Myocyte (in vitro differentiated cells): ENCODE measurements around the gene EFR3B. TPM values are rescaled to one million over a fixed set of nuclear protein-coding genes. Genes with fewer than 3 reads are reported as not detected.
"Not testable (repeated sequence)": the region's sequence is repeated elsewhere in the genome, so short reads cannot be mapped to it uniquely, and the experiment has no call there.

Experiments used
- DNase-seq: peaks from one replicate; pipeline ENCODE4 v3.0.0-alpha.2; 2012; ENCODE audit warnings: low read depth
- total RNA-seq: library from RNA; depleted of rRNA; stranded (reverse); fragments of >200 nt; gene quantifications from 2 replicates; pipeline ENCODE4 v1.2.3, GENCODE V29; 2014

The EFR3B gene
- total RNA-seq, 1 donor from 2014 or later = 0.45 TPM

- DNase-seq = no peak
Observed at GRCh38 chr2:25141120-25141519, 99.2 kb downstream of the EFR3B start.

- no peak for DNase-seq
Observed at GRCh38 chr2:25145803-25146202, 103.9 kb downstream of the EFR3B start.

- DNase-seq = no peak
Observed at GRCh38 chr2:25146896-25147295, 105.0 kb downstream of the EFR3B start.

- no peak for DNase-seq
Observed at GRCh38 chr2:25149646-25150045, 107.8 kb downstream of the EFR3B start.

GRCh38 chr2:25150993-25151392 is 109.1 kb downstream of the EFR3B start:
- DNase-seq = not testable (repeated sequence)

GRCh38 chr2:25151718-25152117 is 109.8 kb downstream of the EFR3B start:
- DNase-seq = peak; percentile 59

GRCh38 chr2:25155401-25155800 is 113.5 kb downstream of the EFR3B start:
- no peak for DNase-seq

- DNase-seq = no peak
Observed at GRCh38 chr2:25158096-25158852, 116.4 kb downstream of the EFR3B start.

GRCh38 chr2:25159949-25160348 is 118.1 kb downstream of the EFR3B start:
- no peak for DNase-seq

- DNase-seq = no peak
Observed at GRCh38 chr2:25160376-25160775, 118.5 kb downstream of the EFR3B start.

GRCh38 chr2:25161055-25161781 is 119.3 kb downstream of the EFR3B start:
- DNase-seq = no peak

GRCh38 chr2:25162061-25162460 is 120.2 kb downstream of the EFR3B start:
- DNase-seq = not testable (repeated sequence)

GRCh38 chr2:25164561-25164960 is 122.7 kb downstream of the EFR3B start:
- DNase-seq = no peak

- DNase-seq = peak; percentile 10
Observed at GRCh38 chr2:25165992-25166875, 124.4 kb downstream of the EFR3B start.

GRCh38 chr2:25168256-25169072 is 126.6 kb downstream of the EFR3B start, which contains the start of gene POMC:
Gene POMC, minus strand, starts transcription at chr2:25168580. Its CDS starts 3,808 bp downstream, at chr2:25164772.
- DNase-seq = no peak

GRCh38 chr2:25169073-25169470 is 127.2 kb downstream of the EFR3B start:
- no peak for DNase-seq

- DNase-seq = no peak
Observed at GRCh38 chr2:25170888-25171287, 129.0 kb downstream of the EFR3B start.

- DNase-seq = no peak
Observed at GRCh38 chr2:25173719-25174118, 131.8 kb downstream of the EFR3B start.

GRCh38 chr2:25174192-25174861 is 132.5 kb downstream of the EFR3B start:
- no peak for DNase-seq

- no peak for DNase-seq
Observed at GRCh38 chr2:25176138-25176537, 134.3 kb downstream of the EFR3B start.
